HFFc6 (cell line): Measurements from ENCODE around the gene CCDC152. TPM values are rescaled to one million over a fixed set of nuclear protein-coding genes. Genes with fewer than 3 reads are reported as not detected.

Experiments used
- DNase-seq: peaks from one replicate; pipeline ENCODE4 v3.0.0-alpha.2; 2018
- H3K27ac Mint-ChIP-seq: 2 replicates; pipeline ENCODE4 v1.8.0; 2020; ENCODE audit warnings: mild to moderate bottlenecking, mixed read lengths
- H3K27me3 Mint-ChIP-seq: 2 replicates; pipeline ENCODE4 v1.8.0; 2021; ENCODE audit warnings: mild to moderate bottlenecking, moderate library complexity, mixed read lengths; ENCODE audit not compliant: insufficient read depth
- H3K36me3 Mint-ChIP-seq: 2 replicates; pipeline ENCODE4 v1.8.0; 2021; ENCODE audit warnings: low read depth, mixed read lengths
- H3K4me1 Mint-ChIP-seq: 2 replicates; pipeline ENCODE4 v1.8.0; 2020; ENCODE audit warnings: low read depth, mixed read lengths
- H3K4me3 Mint-ChIP-seq: 2 replicates; pipeline ENCODE4 v1.8.0; 2020; ENCODE audit warnings: mild to moderate bottlenecking, moderate library complexity, mixed read lengths
- H3K9me3 Mint-ChIP-seq: 2 replicates; pipeline ENCODE4 v1.8.0; 2020; ENCODE audit warnings: mild to moderate bottlenecking, mixed read lengths
- total RNA-seq, 6 experiments: library from RNA; stranded (reverse); fragmentation: NEBNext Ultra II Directional; extraction: Animal tissue kit (Norgen Biotek cat#: 25700); gene quantifications; 2 replicates in 1 of 6; 3 replicates in 5 of 6; pipeline ENCODE4 v1.2.3, GENCODE V29; 2021
- TF ChIP-seq, protein P1 (sequence below): fragments of 200-600 bp; sonication (generic); IDR thresholded peaks from 2 replicates; pipeline ENCODE4 v1.5.0; 2021; ENCODE audit warnings: antibody characterized with exemption, mild to moderate bottlenecking

The CCDC152 gene
- total RNA-seq, 6 experiments from 2014 or later = 0.47 to 7.2 (median 5.6) TPM

DNA sequence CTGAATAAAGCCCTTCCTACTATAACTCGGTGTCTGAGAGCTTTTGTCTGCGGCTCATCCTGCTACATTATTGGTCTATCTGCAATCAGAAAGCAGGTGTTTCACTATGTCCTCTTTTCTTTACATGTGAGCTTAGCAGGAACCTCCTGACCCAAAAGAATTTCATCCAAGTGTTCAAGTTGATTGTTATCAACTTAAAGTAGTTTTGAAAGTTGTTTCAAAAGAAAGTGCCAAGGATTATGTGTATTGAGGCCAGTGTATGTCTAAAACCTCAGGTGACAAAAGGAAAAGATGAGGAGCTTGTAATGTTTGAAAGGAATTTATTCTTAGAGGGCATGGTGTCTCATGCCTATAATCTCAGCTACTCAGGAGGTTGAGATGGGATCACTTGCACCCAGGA is 63.1 kb downstream of the CCDC152 start:
- DNase-seq = no peak
- Mint-ChIP-seq H3K36me3 (no peaks in the 10 kb centered on the region), H3K4me3 (no peak overlapping the region), H3K27ac (no peak overlapping the region), H3K27me3 (peaks cover 3% of the 10 kb centered on the region; the same call in 1 of the 2 replicates), H3K9me3 (no peaks in the 10 kb centered on the region), H3K4me1 (no peaks in the 10 kb centered on the region)
- TF ChIP-seq, protein P1, sequence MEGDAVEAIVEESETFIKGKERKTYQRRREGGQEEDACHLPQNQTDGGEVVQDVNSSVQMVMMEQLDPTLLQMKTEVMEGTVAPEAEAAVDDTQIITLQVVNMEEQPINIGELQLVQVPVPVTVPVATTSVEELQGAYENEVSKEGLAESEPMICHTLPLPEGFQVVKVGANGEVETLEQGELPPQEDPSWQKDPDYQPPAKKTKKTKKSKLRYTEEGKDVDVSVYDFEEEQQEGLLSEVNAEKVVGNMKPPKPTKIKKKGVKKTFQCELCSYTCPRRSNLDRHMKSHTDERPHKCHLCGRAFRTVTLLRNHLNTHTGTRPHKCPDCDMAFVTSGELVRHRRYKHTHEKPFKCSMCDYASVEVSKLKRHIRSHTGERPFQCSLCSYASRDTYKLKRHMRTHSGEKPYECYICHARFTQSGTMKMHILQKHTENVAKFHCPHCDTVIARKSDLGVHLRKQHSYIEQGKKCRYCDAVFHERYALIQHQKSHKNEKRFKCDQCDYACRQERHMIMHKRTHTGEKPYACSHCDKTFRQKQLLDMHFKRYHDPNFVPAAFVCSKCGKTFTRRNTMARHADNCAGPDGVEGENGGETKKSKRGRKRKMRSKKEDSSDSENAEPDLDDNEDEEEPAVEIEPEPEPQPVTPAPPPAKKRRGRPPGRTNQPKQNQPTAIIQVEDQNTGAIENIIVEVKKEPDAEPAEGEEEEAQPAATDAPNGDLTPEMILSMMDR = no peak

- Mint-ChIP-seq H3K27ac (no peak overlapping the region), H3K36me3 (no peaks in the 10 kb centered on the region), H3K4me1 (no peaks in the 10 kb centered on the region), H3K27me3 (peaks cover 12% of the 10 kb centered on the region), H3K9me3 (no peaks in the 10 kb centered on the region), H3K4me3 (no peak overlapping the region)
- DNase-seq = no peak
- TF ChIP-seq, protein P1 = no peak
Observed at GRCh38 chr5:42822548-42822947, 65.9 kb downstream of the CCDC152 start.

- TF ChIP-seq, protein P1 = no peak
- Mint-ChIP-seq H3K4me3 (no peak overlapping the region), H3K9me3 (no peaks in the 10 kb centered on the region), H3K27ac (no peak overlapping the region), H3K27me3 (peaks cover 21% of the 10 kb centered on the region), H3K4me1 (no peaks in the 10 kb centered on the region), H3K36me3 (no peaks in the 10 kb centered on the region)
- no peak for DNase-seq
Observed at GRCh38 chr5:42824347-42824976, 67.8 kb downstream of the CCDC152 start.

- no peaks in the 10 kb centered on the region for H3K4me1 Mint-ChIP-seq
- TF ChIP-seq, protein P1 = no peak
- peaks cover 21% of the 10 kb centered on the region for H3K27me3 Mint-ChIP-seq
- no peak overlapping the region for H3K4me3 Mint-ChIP-seq
- no peaks in the 10 kb centered on the region for H3K36me3 Mint-ChIP-seq
- no peak overlapping the region for H3K27ac Mint-ChIP-seq
- no peak for DNase-seq
- H3K9me3 Mint-ChIP-seq = no peaks in the 10 kb centered on the region
Observed at GRCh38 chr5:42825422-42826148, 69.0 kb downstream of the CCDC152 start.

DNA sequence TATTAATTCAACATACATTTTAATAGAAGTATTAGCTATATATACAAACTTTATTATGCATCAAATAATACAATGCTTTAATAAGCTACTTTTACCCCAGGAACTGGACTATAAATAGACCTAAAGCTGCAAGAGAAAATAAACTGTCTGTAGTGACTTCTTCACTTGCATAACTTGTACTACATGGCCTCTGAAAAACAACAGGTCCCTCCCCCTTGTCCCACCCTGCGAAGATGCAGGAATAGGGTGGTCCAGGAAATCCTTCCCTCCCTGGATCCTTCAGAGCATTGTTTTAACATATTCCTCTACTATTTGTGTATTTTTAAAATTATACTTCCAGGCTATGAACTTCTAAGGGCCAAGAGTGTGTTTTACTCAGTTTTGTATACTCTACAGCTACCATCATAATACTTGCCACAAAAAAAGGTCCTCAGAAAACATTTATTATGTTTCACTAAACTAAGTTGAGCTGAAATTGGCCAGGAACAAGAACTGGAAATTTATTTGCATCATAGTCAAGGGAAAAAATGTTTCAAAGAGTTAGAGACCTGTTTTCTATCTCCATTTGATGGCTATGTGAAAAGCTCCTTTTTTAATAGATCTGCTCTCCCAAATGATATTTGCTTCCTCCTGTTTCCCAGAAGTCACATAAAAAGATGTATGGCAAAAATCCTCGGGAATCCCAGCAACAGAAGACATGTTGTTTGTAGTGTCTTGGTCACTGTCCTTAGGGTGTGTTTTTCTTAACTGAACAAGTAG is 70.3 kb downstream of the CCDC152 start:
- H3K4me1 Mint-ChIP-seq = no peaks in the 10 kb centered on the region
- H3K9me3 Mint-ChIP-seq = no peaks in the 10 kb centered on the region
- H3K27me3 Mint-ChIP-seq = peaks cover 21% of the 10 kb centered on the region
- no peak overlapping the region for H3K4me3 Mint-ChIP-seq
- no peaks in the 10 kb centered on the region for H3K36me3 Mint-ChIP-seq
- no peak for DNase-seq
- TF ChIP-seq, protein P1 = no peak
- no peak overlapping the region for H3K27ac Mint-ChIP-seq
